HG03097 (cell line): ENCODE results near the gene PSMB3.

Source experiments
- ATAC-seq: cut with Tn5 transposase; IDR thresholded peaks from one replicate; pipeline ENCODE4 v1.9.1; 2021; ENCODE audit not compliant: unreplicated experiment, low FRiP score

Gene PSMB3

GRCh38 chr17:38733282-38733981 is 19.1 kb upstream of the PSMB3 start:
- ATAC-seq = no peak

GRCh38 chr17:38733982-38734973 is 18.3 kb upstream of the PSMB3 start:
- no peak for ATAC-seq

GRCh38 chr17:38735161-38735997 is 17.2 kb upstream of the PSMB3 start:
- no peak for ATAC-seq

- no peak for ATAC-seq
These were observed 14.4 kb upstream of the PSMB3 start for GRCh38 chr17:38738007-38738662.

- no peak for ATAC-seq
These were observed 13.9 kb upstream of the PSMB3 start for GRCh38 chr17:38738686-38739085.

- ATAC-seq = no peak
These were observed 13.2 kb upstream of the PSMB3 start for GRCh38 chr17:38739305-38739704.

- ATAC-seq = no peak
These were observed 12.5 kb upstream of the PSMB3 start for GRCh38 chr17:38740044-38740443.

GRCh38 chr17:38740806-38741205 is 11.7 kb upstream of the PSMB3 start:
- no peak for ATAC-seq

GRCh38 chr17:38741461-38741860 is 11.1 kb upstream of the PSMB3 start:
- ATAC-seq = no peak

GRCh38 chr17:38741921-38742410 is 10.6 kb upstream of the PSMB3 start:
- no peak for ATAC-seq

GRCh38 chr17:38742411-38743308 is 9.9 kb upstream of the PSMB3 start:
- ATAC-seq = no peak

- no peak for ATAC-seq
These were observed 8.9 kb upstream of the PSMB3 start for GRCh38 chr17:38743556-38744171.

- no peak for ATAC-seq
These were observed 7.0 kb upstream of the PSMB3 start for GRCh38 chr17:38745545-38745944.

GRCh38 chr17:38746004-38746848 is 6.3 kb upstream of the PSMB3 start:
- ATAC-seq = no peak

GRCh38 chr17:38746849-38747462 is 5.6 kb upstream of the PSMB3 start:
- ATAC-seq = no peak

- ATAC-seq = no peak
These were observed 4.9 kb upstream of the PSMB3 start for GRCh38 chr17:38747463-38748148.
